Gastrocnemius medialis (tissue), 4 donors: ENCODE data around the gene CHIC2. TPM values are rescaled to one million over a fixed set of nuclear protein-coding genes. Genes with fewer than 3 reads are reported as not detected.

Experiments
- ATAC-seq, 2 donors: fragments of 150-250 bp; one replicate each; pipeline ENCODE4 v1.9.1; 2016
- DNase-seq, 2 donors: peaks; one replicate each; pipeline ENCODE4 v3.0.0-alpha.2; 2019
- H3K27ac ChIP-seq, 4 donors: fragments of 200-600 bp; sonication (generic); 1 replicate in 1 of 4; 2 replicates in 3 of 4; pipeline ENCODE4 v1.5.1; 2016 to 2018; ENCODE audit warnings: mild to moderate bottlenecking in 2 of 4, moderate library complexity in 1 of 4
- H3K27me3 ChIP-seq, 3 donors: fragments of 200-600 bp; sonication (generic) in 2 of 3; 1 replicate in 1 of 3; 2 replicates in 2 of 3; pipeline versions ENCODE4 v1.5.1 to v1.6.0; 2016 to 2019; ENCODE audit warnings: mild to moderate bottlenecking in 1 of 3, moderate library complexity in 1 of 3
- H3K36me3 ChIP-seq, 2 donors: fragments of 200-600 bp; sonication (generic) in 1 of 2; one replicate each; pipeline ENCODE4 v1.5.1; 2017 to 2018
- H3K4me1 ChIP-seq, 2 donors: fragments of 200-600 bp; sonication (generic) in 1 of 2; one replicate each; pipeline ENCODE4 v1.5.1; 2016 to 2017; ENCODE audit warnings: mild to moderate bottlenecking in 2 of 2
- H3K4me3 ChIP-seq, 4 donors: fragments of 200-600 bp; sonication (generic) in 3 of 4; 1 replicate in 1 of 4; 2 replicates in 3 of 4; pipeline ENCODE4 v1.5.1; 2016 to 2019; ENCODE audit warnings: mild to moderate bottlenecking in 2 of 4
- H3K9me3 ChIP-seq, 3 donors: fragments of 200-600 bp; sonication (generic) in 2 of 3; 1 replicate in 1 of 3; 2 replicates in 2 of 3; pipeline ENCODE4 v1.5.1; 2016 to 2019
- POLR2A ChIP-seq, 2 donors: fragments of 450-650 bp; IDR thresholded peaks; one replicate each; pipeline ENCODE4 v1.6.1; 2017; ENCODE audit warnings: antibody characterized with exemption in 2 of 2, mild to moderate bottlenecking in 2 of 2, moderate library complexity in 2 of 2
- in situ Hi-C, 4 donors: fragments of 200-750 bp; cut with MboI; loops; one replicate each; pipeline versions ENCODE4 v1.15.0 to v1.8.0; 2017; ENCODE audit warnings: low sequenced_read_pairs in 4 of 4
- intact Hi-C: fragments of 100-400 bp; cut with DNase I; formaldehyde crosslinking; loops from one replicate; pipeline ENCODE4 v1.15.1; 2023; ENCODE audit warnings: low total_unique reads
- total RNA-seq, 4 donors: library from RNA; depleted of rRNA; stranded (reverse); fragments of >200 nt; gene quantifications; one replicate each; pipeline versions ENCODE4 v1.1.0 to v1.2.3, GENCODE V29; 2016
- TF ChIP-seq, protein P1 (sequence below), 5 experiments: fragments of 450-650 bp in 3 of 5; fragments of 200-600 bp in 2 of 5; sonication (generic) in 2 of 5; IDR thresholded peaks in 4 of 5; conservative IDR thresholded peaks in 1 of 5; 1 replicate in 4 of 5; 2 replicates in 1 of 5; pipeline ENCODE4 v1.5.1; 2016 to 2019; ENCODE audit warnings: antibody characterized with exemption in 5 of 5, mild to moderate bottlenecking in 3 of 5, moderate library complexity in 3 of 5

Gene CHIC2
- total RNA-seq, 4 donors from 2014 or later: 11.9 to 18.6 (median 15.5) TPM

DNA sequence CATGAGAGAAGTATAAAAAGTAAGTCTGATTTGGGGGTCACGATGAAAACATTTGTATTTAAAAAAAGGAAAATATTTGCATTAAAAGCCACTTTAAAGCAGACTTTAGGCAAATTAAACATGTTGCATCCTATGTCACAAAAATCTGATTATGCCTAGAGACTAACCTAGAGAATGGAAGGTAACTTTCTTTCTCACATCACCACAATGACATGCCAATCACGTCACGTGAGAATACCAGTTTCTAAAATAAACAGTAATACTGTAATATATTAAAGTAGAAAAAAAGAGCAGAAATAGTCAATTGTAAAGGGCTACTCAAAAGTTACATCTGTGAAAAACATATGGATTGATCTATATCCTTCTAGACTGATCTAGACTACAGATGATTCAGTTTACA is 3.3 kb downstream of the CHIC2 start:
- DNase-seq (no peak), ATAC-seq (no peak)
- H3K4me1 ChIP-seq: peaks cover 65% of the 10 kb centered on the region in 2 donors
- H3K4me3 ChIP-seq: peak overlapping the region in 1 of 4 donors; percentile 89
- TF ChIP-seq POLR2A (IDR thresholded peaks at IDR 0.05): no peak
- TF ChIP-seq, protein P1, sequence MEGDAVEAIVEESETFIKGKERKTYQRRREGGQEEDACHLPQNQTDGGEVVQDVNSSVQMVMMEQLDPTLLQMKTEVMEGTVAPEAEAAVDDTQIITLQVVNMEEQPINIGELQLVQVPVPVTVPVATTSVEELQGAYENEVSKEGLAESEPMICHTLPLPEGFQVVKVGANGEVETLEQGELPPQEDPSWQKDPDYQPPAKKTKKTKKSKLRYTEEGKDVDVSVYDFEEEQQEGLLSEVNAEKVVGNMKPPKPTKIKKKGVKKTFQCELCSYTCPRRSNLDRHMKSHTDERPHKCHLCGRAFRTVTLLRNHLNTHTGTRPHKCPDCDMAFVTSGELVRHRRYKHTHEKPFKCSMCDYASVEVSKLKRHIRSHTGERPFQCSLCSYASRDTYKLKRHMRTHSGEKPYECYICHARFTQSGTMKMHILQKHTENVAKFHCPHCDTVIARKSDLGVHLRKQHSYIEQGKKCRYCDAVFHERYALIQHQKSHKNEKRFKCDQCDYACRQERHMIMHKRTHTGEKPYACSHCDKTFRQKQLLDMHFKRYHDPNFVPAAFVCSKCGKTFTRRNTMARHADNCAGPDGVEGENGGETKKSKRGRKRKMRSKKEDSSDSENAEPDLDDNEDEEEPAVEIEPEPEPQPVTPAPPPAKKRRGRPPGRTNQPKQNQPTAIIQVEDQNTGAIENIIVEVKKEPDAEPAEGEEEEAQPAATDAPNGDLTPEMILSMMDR (IDR thresholded peaks at IDR 0.05 in 4 of 5, conservative IDR thresholded peaks at IDR 0.05 in 1 of 5): no peak
- intact Hi-C loops (loop anchor here (5.0 to 10.0 kb wide), 4 partner anchors 39 to 1406 kb away; partner anchors contain the start of genes FIP1L1 and USP46), in situ Hi-C loops (no loop called here)
- H3K36me3 ChIP-seq: no peaks in the 10 kb centered on the region
- no peaks in the 10 kb centered on the region for H3K27me3 ChIP-seq
- no peaks in the 10 kb centered on the region for H3K9me3 ChIP-seq
- H3K27ac ChIP-seq: no peak overlapping the region

DNA sequence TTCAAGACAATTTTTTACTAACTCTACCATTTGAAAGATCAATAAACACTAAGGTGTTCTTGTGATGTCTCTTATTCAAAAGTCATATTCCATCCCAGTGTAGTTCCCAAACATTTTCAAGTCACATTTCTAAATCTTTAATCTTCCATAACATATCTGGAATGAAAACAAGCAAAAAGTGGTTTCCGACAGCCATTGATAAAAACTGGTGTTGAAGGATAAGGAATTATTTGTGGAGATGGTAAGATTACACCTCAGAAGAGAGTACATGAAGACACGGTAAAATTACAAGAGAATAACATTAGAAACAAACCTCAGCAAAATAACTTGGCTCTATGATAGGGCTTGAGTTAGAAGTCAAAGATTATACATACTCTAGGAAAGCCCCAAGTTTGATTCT is 4.3 kb downstream of the CHIC2 start:
- H3K9me3 ChIP-seq: no peaks in the 10 kb centered on the region
- TF ChIP-seq, protein P1 (IDR thresholded peaks at IDR 0.05 in 4 of 5, conservative IDR thresholded peaks at IDR 0.05 in 1 of 5): no peak
- TF ChIP-seq POLR2A (IDR thresholded peaks at IDR 0.05): no peak
- intact Hi-C loops: loop anchor here (5.0 to 10.0 kb wide), 4 partner anchors 38 to 1405 kb away; partner anchors contain the start of genes FIP1L1 and USP46
- no peak overlapping the region for H3K4me3 ChIP-seq
- in situ Hi-C loops: no loop called here
- peaks cover 55 to 57% of the 10 kb centered on the region in 2 donors for H3K4me1 ChIP-seq
- ATAC-seq (no peak), DNase-seq (no peak)
- H3K36me3 ChIP-seq: no peaks in the 10 kb centered on the region
- no peaks in the 10 kb centered on the region for H3K27me3 ChIP-seq
- H3K27ac ChIP-seq: no peak overlapping the region

DNA sequence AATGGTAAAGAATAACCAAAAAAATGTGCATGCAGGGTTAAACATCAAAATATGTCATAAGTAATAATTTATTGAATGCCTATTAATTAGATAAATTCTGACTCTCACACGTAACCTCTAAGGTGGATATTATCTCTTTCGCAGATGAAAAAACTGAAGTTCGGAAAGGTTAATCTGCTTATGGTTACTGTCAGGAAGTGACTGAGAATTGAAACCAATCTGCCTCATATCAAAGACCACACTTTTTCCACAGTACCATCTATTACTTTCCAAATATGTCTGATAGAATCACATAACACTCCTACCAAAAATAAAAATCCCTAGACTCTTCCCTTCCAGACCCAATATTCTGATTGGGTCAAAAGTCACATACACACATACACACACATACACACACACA is 6.2 kb downstream of the CHIC2 start:
- Histone ChIP-seq H3K9me3 (no peaks in the 10 kb centered on the region), H3K27me3 (no peaks in the 10 kb centered on the region), H3K27ac (no peak overlapping the region), H3K36me3 (no peaks in the 10 kb centered on the region), H3K4me1 (peaks cover 58 to 63% of the 10 kb centered on the region in 2 donors), H3K4me3 (no peak overlapping the region)
- in situ Hi-C loops: no loop called here
- intact Hi-C loops: no loop called here
- no peak for ATAC-seq
- DNase-seq: no peak
- no peak for TF ChIP-seq POLR2A (IDR thresholded peaks at IDR 0.05)
- TF ChIP-seq, protein P1 (IDR thresholded peaks at IDR 0.05 in 4 of 5, conservative IDR thresholded peaks at IDR 0.05 in 1 of 5): no peak

DNA sequence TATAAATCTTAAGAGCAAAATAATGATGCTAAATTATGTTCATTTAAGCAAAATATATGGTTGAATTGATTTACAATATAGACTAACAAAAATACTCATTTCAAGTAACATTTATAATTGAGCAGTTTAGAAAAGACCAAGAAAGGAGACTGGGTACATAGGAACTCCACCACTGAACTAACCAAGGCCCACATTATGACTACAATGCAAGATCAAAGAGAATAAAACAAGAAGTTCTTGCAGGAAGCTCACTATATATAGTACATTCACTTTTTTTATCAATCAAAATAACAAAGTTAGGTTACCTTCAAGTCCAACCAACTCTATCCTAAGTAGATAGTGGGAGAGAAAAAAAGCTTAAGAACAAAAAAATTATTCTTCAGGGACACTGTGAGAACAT is 8.0 kb downstream of the CHIC2 start:
- peaks cover 50 to 54% of the 10 kb centered on the region in 2 donors for H3K4me1 ChIP-seq
- TF ChIP-seq, protein P1 (IDR thresholded peaks at IDR 0.05 in 4 of 5, conservative IDR thresholded peaks at IDR 0.05 in 1 of 5): no peak
- no peak for TF ChIP-seq POLR2A (IDR thresholded peaks at IDR 0.05)
- no peak overlapping the region for H3K4me3 ChIP-seq
- H3K36me3 ChIP-seq: no peaks in the 10 kb centered on the region
- intact Hi-C loops (no loop called here), in situ Hi-C loops (no loop called here)
- ATAC-seq (no peak), DNase-seq (no peak)
- no peak overlapping the region for H3K27ac ChIP-seq
- no peaks in the 10 kb centered on the region for H3K9me3 ChIP-seq
- no peaks in the 10 kb centered on the region for H3K27me3 ChIP-seq

DNA sequence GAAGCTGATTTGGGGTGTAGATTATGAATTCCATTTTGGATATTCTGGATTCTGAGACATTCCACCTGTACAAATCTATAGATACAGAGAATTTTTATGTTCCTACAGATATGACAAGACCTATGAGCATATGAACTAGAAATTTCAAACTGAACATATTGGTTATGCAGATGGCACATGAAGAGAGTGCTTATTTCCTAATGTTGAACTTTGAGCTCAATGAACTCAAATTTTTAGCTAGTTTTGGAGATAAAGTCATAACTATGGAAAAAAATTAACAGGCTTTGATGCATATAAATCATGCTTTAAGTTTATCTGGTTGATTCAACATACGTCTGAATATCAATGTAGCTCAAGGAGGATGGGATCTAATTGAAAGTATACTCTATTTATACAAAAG is 8.9 kb downstream of the CHIC2 start:
- no peak overlapping the region for H3K4me3 ChIP-seq
- no peak for TF ChIP-seq POLR2A (IDR thresholded peaks at IDR 0.05)
- TF ChIP-seq, protein P1 (IDR thresholded peaks at IDR 0.05 in 4 of 5, conservative IDR thresholded peaks at IDR 0.05 in 1 of 5): no peak
- ATAC-seq (no peak), DNase-seq (no peak)
- no peak overlapping the region for H3K27ac ChIP-seq
- intact Hi-C loops (no loop called here), in situ Hi-C loops (no loop called here)
- H3K36me3 ChIP-seq: no peaks in the 10 kb centered on the region
- peaks cover 46 to 50% of the 10 kb centered on the region in 2 donors for H3K4me1 ChIP-seq
- no peaks in the 10 kb centered on the region for H3K9me3 ChIP-seq
- no peaks in the 10 kb centered on the region for H3K27me3 ChIP-seq
